ENCODE measurements around the gene PDE6H.

DNA sequence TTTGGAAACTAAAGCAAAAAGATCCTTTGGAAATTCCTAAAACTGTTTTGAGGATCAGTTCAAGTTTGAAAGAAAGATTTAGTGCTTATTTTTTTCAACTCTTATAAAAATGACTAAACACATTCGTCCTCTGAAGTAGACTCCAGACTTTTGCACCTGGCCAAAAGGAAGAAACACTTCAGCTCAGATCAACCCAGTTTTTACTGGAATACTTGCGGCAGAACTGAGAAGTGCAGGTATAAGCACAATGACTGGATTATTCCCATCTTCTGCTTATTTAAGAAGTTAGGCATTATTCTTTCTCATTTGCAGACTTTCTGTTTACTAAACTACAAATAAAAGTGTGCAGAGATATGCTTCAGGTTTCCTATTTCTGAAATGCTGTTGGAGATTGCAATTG is 41.9 kb downstream of the PDE6H start:
- TF ChIP-seq CTCF (IDR thresholded peaks at IDR 0.05) (peak in 4 of 6 experiments; percentile 15 to 43 (median 38)), POLR2A (IDR thresholded peaks at IDR 0.05) (no peak)
